Measurements from ENCODE around the gene PDE1C.

DNA sequence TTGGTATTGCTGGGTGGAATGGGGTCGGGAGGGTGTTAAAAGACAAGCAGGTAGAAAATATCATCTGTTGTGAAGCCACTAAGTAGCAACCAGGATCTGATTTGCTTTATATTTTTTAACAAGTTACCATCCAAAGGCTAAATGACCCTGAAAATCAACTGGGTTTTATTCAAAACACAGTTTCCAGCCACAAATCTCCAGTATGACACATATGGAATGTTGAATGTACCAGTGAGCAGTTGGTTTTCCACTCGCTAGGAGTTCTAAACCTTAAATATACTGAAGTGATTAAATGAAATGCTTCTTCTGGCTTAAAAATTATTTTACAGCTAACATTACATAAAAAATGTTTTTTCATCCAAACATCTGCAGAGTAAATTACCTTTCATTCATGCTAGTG is 112.5 kb downstream of the PDE1C start:
- TF ChIP-seq HDGF (IDR thresholded peaks at IDR 0.05; ENCODE audit: borderline replicate concordance) (no peak), TARDBP (IDR thresholded peaks at IDR 0.05) (no peak), FOXK2 (IDR thresholded peaks at IDR 0.05) (no peak), NFRKB (IDR thresholded peaks at IDR 0.05) (no peak), L3MBTL2 (conservative IDR thresholded peaks at IDR 0.05) (no peak), SP1 (IDR thresholded peaks at IDR 0.05) (no peak), FOXM1 (IDR thresholded peaks at IDR 0.05; ENCODE audit: borderline replicate concordance) (no peak), SUZ12 (IDR thresholded peaks at IDR 0.05) (no peak), BHLHE40 (IDR thresholded peaks at IDR 0.05; ENCODE audit: borderline replicate concordance) (no peak), ELF4 (IDR thresholded peaks at IDR 0.05) (no peak), CTBP1 (IDR thresholded peaks at IDR 0.05; ENCODE audit: borderline replicate concordance) (no peak), FOXA1 (IDR thresholded peaks at IDR 0.05) (no peak)
